GM19193 (cell line): ENCODE measurements around the gene PLEKHF1.

ENCODE experiments used
- POLR2A ChIP-seq: IDR thresholded peaks from 4 replicates; pipeline ENCODE4 v1.6.1; 2011; ENCODE audit not compliant: insufficient read depth, insufficient read length; ENCODE audit errors: extremely low read depth

The PLEKHF1 gene

GRCh38 chr19:29651622-29652394 is 13.5 kb upstream of the PLEKHF1 start:
- no peak for TF ChIP-seq POLR2A

- TF ChIP-seq POLR2A, result no peak
Observed at GRCh38 chr19:29653398-29653797, 11.9 kb upstream of the PLEKHF1 start.

- TF ChIP-seq POLR2A, result no peak
Observed at GRCh38 chr19:29655648-29656335, 9.5 kb upstream of the PLEKHF1 start.

DNA sequence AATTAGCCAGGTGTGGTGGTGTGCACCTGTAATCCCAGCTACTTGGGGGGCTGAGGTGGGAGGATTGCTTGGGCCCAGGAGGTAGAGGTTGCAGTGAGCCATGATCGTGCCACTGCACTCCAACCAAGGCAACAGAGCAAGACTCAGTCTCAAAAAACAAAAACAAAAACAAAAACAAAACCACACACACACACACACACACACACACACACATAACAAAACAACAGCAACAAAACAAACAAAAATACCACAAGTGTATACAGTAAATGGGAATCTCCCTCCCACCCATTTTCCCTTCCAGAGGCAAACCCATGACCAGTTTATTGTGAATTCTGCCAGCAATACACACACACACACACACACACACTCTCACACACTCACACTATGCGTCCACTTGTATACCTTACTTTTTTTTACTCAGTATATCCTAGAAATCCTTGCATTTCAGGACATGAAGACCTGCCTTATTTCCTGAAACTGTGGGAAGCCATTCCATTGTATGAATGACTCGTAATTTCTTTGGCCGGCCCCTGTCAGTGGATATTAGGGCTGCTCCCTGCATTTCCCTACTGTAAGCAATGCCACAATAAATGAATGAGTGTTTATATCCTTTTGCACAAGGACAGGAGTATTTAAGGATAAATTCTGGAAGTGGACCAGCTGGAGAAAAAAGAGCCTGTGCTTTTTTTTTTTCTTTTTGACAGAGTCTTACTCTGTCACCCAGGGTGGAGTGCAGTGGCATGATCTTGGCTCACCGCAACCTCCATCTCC is 6.9 kb upstream of the PLEKHF1 start:
- TF ChIP-seq POLR2A, result no peak

DNA sequence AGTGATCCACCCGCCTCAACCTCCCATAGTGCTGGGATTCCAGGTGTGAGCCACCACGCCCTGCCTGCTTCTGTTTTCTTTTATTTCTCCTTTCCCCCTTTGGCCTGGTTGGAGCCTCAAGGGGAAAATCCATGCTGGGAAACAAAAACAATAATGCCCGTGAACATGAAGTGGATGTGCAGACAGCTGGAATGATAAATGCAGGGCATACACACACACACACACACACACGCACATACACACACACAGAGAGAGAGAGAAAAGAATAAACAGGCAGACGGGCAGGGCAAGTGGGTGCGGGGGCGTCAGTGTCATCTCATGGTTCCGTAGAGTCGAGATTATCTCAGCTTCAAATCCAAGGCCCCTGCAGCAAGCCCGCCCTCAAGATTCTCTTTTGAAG is 4.4 kb upstream of the PLEKHF1 start:
- no peak for TF ChIP-seq POLR2A

- no peak for TF ChIP-seq POLR2A
Observed at GRCh38 chr19:29662278-29662603, 3.0 kb upstream of the PLEKHF1 start.

DNA sequence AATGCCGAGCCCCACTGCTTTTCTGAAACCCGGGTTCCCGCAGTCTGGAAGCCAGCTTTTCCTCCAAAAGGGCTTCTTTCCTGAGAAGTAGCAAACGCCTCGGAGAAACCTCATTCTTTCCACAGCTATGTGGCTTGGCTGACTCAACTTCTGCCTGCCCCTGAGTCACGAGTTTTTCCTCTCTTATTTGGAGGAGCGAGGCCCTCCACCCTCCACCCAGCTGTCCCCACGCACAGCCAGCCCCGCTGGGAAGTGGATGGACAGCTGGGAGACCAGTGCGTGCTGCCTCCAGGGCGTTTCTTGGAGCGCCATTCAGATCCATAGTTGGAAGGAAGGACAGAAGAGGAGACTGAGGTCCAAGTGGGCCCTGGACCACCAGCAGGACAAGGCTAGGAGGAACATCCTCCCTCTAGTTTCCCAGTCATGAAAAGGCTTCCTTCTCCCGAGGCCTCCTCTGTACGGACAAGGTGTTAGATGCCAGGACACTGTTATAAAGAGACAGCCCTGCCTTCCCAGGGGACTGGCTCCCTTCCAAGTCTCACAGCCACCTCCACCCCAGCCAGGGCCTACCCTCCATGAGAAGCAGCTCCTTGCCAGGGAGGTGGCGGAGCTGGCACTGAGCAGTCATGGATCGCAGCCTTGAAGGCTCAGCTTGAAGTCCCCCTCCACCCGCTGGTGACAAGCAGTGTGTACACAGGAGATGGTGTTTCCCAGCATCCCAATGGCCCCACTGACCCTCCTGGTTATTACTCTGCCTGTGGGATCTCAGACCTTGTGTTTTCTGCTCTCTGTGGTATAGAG is 2.5 kb upstream of the PLEKHF1 start:
- TF ChIP-seq POLR2A, result no peak

DNA sequence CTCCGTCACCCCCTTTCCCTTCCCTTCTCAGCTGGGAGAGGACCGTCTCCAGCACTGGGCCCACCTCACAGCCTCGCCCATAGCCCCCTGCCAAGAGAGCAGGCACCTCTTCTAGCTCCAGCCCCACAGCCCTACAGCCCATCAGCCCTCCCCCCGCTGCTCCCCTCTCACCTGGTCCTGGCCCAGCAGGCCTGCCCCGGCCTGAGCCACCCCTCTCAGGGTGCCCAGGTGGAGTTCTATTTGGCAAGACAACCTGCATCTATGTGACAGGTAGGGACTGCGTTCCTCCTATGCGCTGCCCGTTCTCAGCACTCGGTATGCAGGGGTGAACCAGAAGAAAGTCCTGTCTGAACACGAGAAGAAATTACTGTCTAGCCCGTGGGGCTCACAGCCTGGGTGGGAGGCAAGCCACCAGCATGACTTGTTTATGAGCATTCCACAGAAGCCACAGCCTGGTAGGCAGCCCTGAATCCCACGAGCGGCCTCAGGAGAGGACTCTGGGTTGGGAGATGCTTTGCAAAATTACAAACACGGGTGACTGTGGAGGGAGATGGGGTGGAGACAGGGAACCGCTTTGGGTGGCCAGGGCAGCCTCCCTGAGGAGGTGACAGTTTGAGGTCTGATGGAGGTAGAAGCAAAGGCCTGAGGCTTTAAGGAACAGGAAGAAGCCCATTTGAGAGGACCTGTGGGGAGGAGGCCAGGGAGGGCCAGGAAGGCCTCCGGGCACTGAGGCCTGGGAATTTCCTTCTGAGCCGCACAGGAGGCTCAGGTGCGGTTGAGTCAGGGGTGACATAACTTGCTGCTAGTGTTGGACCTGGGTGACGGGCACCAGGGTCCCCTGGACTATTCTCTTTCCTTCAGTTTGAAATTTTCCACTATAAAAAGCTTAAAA is 1.2 kb upstream of the PLEKHF1 start:
- no peak for TF ChIP-seq POLR2A

DNA sequence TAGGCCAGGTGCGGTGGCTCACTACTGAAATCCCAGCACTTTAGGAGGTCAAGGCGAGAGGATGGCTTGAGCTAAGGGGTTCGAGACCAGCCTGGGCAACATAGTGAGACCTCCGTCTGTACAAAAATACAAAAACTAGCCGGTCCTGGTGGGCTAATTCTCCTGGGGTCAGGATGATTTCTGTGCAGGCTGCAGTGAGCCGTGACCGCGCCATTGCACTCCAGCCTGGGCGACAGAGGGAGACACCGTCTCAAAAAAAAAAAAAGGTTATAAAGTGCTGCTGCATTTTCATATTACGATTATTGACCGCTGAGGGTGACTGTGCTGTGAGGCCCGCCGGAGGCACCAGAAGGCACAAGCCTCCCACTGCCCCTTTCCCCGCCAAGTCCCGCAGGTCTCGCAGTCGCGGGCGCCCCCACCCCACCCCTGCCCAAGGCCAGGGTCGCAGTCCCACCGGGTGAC is 477 bp upstream of the PLEKHF1 start:
- TF ChIP-seq POLR2A, result peak; percentile 41

- TF ChIP-seq POLR2A, result no peak
Observed at GRCh38 chr19:29665826-29666577, 741 bp downstream of the PLEKHF1 start.

DNA sequence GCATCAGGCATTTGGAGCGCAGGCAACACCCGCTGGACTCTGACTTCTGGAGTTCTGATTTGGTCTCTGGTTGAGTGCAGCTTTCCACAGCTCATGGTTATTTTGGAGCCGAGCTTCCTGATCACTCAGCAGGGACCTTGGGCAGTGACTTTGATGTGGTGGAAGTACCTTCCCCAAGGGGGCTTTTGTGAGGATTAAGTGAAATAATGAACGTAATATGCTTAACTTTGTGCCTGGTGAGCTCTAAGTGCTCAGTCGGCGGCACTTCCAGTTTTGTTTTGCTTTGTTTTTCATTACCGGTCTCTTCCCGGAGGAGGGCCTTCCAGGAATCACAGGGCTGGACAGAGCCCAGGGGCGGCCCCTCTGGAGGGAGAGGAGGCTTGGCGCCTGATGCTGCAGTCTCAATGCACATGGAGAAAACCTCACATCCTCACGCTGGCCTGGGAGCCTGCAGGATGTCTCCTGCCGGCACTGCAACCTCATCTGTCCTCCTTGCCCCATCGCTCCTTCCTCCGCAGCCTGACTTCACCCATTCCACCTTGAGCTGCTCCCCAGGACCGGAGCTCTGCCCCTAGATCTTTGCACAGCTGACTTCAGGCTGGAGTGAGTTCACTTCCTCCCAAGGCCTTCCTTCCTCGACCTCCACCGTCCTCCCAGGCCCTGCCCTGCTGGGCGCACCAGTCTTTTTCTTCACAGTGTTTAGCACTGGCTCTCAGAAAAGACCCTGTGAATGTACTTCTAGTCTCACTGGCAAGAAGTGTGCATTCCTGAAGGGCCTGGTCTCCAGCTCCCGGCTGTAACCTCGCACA is 1.5 kb downstream of the PLEKHF1 start:
- TF ChIP-seq POLR2A, result no peak

DNA sequence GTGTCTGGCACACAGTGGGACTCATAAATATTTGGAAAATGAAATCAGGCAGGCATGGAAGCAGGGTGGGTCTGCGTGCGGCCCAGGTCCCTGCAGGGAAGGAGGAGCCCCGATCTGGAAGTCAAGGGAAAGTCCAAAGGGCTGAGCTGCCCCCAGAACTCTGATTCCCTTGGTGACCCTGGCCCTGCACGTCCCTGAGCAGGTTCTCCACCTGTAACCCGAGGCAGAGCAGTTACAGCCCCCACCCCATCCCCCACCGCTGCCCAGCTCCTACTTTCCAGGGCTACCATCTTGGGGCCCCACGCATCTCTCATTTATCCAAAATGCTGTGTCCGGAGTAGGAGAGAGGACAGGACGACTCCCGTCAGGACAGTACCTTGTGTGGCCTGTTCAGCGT is 2.1 kb downstream of the PLEKHF1 start:
- no peak for TF ChIP-seq POLR2A
